ENCODE results near the gene SOCS7. TPM values are rescaled to one million over a fixed set of nuclear protein-coding genes. Genes with fewer than 3 reads are reported as not detected.

Gene SOCS7, protein sequence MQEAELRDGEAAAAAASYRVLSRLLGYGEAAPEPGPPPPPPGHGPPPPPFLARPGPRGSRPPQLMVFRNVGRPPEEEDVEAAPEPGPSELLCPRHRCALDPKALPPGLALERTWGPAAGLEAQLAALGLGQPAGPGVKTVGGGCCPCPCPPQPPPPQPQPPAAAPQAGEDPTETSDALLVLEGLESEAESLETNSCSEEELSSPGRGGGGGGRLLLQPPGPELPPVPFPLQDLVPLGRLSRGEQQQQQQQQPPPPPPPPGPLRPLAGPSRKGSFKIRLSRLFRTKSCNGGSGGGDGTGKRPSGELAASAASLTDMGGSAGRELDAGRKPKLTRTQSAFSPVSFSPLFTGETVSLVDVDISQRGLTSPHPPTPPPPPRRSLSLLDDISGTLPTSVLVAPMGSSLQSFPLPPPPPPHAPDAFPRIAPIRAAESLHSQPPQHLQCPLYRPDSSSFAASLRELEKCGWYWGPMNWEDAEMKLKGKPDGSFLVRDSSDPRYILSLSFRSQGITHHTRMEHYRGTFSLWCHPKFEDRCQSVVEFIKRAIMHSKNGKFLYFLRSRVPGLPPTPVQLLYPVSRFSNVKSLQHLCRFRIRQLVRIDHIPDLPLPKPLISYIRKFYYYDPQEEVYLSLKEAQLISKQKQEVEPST
- 10 to 100 TPM; 18.0 to 18.9 TPM for total RNA-seq

DNA sequence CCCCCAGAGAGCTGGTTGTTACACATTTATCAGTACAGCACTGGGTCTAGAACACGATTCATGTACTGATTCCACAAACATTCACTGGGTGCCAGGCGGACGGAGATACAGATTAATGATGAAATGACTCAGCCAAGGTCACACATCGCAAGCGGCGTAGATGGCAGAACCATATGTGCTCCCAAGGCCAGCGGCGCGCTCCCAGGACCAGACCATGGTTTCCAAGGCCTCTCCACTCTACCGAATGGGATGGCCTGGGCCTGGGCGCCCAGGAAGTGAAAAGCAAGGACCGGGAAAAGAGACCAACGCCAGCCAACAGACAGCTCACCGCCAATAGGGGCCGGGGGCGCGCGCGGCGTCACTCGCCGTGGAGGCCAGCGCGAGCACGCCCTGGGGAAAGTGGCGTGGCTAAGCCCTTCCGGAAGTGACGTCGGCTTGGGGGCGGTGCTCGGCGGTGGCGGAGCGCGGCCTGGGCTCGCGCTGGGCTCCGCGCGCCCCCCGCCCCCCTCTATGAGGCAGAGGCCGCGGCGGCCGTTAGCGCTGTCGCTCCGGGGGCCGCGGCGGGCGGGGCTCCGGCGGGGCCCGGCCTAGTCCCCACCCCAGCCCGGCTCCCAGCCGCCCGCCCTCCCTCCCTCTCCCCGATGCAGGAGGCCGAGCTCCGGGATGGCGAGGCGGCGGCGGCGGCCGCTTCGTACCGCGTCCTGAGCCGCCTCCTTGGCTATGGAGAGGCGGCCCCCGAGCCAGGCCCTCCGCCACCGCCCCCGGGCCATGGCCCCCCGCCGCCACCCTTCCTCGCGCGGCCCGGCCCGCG, at the start of gene SOCS7:
Gene SOCS7 (plus strand): TSS at position 433 of the 811 bp plus-strand sequence. CDS start 209 bp downstream, at position 642.
- POLR2A ChIA-PET = interaction anchor here (0.7 to 1.6 kb wide), 4 partner anchors 9 to 64 kb away, joined by 3 to 5 read pairs (median 4); no protein-coding TSS in a partner anchor
- H3K4me1 Mint-ChIP-seq (ENCODE audit: low read depth) = peaks cover 40% of the 10 kb centered on the region

DNA sequence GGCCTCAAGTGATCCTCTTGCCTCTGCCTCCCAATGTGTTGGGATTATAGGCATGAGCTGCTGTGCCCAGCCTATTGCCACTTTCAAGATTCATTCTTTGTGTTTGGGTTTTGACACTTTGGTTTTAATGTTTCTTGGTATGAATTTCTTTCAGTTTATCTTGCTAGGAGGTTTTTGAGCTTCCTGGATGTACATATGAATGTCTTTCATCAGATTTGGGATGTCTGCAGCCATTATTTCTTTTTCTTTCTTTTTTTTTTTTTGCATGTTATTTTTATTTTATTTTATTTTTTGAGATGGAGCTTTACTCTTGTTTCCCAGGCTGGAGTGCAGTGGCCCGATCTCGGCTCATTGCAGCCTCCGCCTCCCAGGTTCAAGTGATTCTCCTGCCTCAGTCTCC, 36.1 kb upstream of the SOCS7 start:
- peaks cover 1% of the 10 kb centered on the region for H3K4me1 Mint-ChIP-seq (ENCODE audit: low read depth)
- H3K9me3 Mint-ChIP-seq = no peaks in the 10 kb centered on the region
- TF ChIP-seq, protein P1, sequence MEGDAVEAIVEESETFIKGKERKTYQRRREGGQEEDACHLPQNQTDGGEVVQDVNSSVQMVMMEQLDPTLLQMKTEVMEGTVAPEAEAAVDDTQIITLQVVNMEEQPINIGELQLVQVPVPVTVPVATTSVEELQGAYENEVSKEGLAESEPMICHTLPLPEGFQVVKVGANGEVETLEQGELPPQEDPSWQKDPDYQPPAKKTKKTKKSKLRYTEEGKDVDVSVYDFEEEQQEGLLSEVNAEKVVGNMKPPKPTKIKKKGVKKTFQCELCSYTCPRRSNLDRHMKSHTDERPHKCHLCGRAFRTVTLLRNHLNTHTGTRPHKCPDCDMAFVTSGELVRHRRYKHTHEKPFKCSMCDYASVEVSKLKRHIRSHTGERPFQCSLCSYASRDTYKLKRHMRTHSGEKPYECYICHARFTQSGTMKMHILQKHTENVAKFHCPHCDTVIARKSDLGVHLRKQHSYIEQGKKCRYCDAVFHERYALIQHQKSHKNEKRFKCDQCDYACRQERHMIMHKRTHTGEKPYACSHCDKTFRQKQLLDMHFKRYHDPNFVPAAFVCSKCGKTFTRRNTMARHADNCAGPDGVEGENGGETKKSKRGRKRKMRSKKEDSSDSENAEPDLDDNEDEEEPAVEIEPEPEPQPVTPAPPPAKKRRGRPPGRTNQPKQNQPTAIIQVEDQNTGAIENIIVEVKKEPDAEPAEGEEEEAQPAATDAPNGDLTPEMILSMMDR (IDR thresholded peaks at IDR 0.05) = no peak
- no peaks in the 10 kb centered on the region for H3K27me3 Mint-ChIP-seq
- no peak for ATAC-seq
- no peak overlapping the region for H3K27ac Mint-ChIP-seq
- CTCF ChIA-PET = interaction anchor here (1.2 to 1.3 kb wide), 2 partner anchors 10 to 18 kb away, joined by 3 to 4 read pairs; no protein-coding TSS in a partner anchor
- H3K4me3 Mint-ChIP-seq = no peak overlapping the region
- intact Hi-C loops (cut with micrococcal nuclease) = no loop called here
- peaks cover 28% of the 10 kb centered on the region for H3K36me3 Mint-ChIP-seq (ENCODE audit: low read depth)
- DNase-seq = no peak
- POLR2A ChIA-PET = no interaction called here

More for the DNA sequence above, at the start of gene SOCS7:
- TF ChIP-seq, protein P1 (IDR thresholded peaks at IDR 0.05) = no peak
- no peaks in the 10 kb centered on the region for H3K36me3 Mint-ChIP-seq (ENCODE audit: low read depth)
- peak within 1 kb of the TSS; percentile 97 for H3K27ac Mint-ChIP-seq
- ATAC-seq (peak; percentile 92), DNase-seq (peak; percentile 94)
- H3K4me3 Mint-ChIP-seq = peak within 1 kb of the TSS; percentile 80
- intact Hi-C loops (cut with micrococcal nuclease) = no loop called here
- no peaks in the 10 kb centered on the region for H3K27me3 Mint-ChIP-seq
- no peaks in the 10 kb centered on the region for H3K9me3 Mint-ChIP-seq
- CTCF ChIA-PET = interaction anchor here (1.0 to 11.9 kb wide), 4 partner anchors 10 to 72 kb away, joined by 3 to 203 read pairs (median 34); no protein-coding TSS in a partner anchor

DNA sequence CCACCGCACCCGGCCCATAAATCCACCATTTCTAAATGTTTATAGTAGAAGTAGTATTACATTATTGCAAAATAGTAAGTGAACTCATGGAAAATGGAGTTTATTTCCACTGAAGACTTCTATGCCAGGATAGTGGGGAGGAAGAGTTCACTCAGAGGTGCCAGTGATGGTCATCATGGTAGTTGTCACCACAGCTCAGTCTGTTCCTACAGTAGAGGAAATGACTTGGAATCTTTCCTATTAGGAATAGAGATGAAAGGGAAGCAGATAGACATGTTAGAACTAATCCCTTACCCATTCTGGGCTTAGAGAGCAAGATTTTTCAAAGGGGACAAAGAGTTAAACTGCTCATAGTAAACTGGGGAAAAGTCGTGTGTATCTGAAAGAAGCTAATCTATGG, 34.6 kb upstream of the SOCS7 start:
- ChIA-PET POLR2A (interaction anchor here (1.1 kb wide), 1 partner anchor 14 kb away, joined by 3 read pairs; no protein-coding TSS in a partner anchor), CTCF (interaction anchor here (1.3 to 4.5 kb wide), 2 partner anchors 8 to 15 kb away, joined by 3 to 17 read pairs; no protein-coding TSS in a partner anchor)
- TF ChIP-seq, protein P1 (IDR thresholded peaks at IDR 0.05) = no peak

DNA sequence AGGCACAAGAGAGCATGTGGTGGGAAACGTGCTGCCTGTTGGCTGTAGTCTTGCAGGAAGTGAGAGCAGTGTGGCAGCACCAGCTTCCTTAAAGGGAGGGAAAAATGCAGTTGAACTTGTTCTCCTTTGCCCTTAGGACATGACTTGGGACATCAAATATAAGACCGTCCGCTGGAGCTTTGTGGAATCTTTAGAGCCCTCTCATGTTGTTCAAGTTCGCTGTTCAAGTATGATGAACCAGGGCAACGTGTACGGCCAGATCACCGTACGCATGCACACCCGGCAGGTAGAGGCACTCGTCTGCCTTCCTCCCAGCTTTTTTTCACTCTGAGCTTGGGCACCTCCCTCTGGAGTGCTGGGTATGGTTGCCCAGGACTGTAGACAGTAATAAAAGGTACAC, 31.2 kb upstream of the SOCS7 start:
- Mint-ChIP-seq H3K9me3 (no peaks in the 10 kb centered on the region), H3K36me3 (ENCODE audit: low read depth) (peaks cover 35% of the 10 kb centered on the region)
- CTCF ChIA-PET = interaction anchor here (0.6 to 4.5 kb wide), 2 partner anchors 12 to 65 kb away, joined by 3 to 17 read pairs; no protein-coding TSS in a partner anchor

More for the DNA sequence above, 34.6 kb upstream of the SOCS7 start:
- intact Hi-C loops (cut with micrococcal nuclease) = no loop called here
- DNase-seq = no peak
- no peak for ATAC-seq
- peak overlapping the region; percentile 20 for H3K27ac Mint-ChIP-seq
- no peaks in the 10 kb centered on the region for H3K9me3 Mint-ChIP-seq
- peaks cover 34% of the 10 kb centered on the region for H3K36me3 Mint-ChIP-seq (ENCODE audit: low read depth)
- H3K27me3 Mint-ChIP-seq = no peaks in the 10 kb centered on the region
- H3K4me1 Mint-ChIP-seq (ENCODE audit: low read depth) = peaks cover 1% of the 10 kb centered on the region
- H3K4me3 Mint-ChIP-seq = no peak overlapping the region

More for the DNA sequence above, 31.2 kb upstream of the SOCS7 start:
- intact Hi-C loops (cut with micrococcal nuclease) = no loop called here
- ATAC-seq (no peak), DNase-seq (no peak)
- H3K27ac Mint-ChIP-seq = no peak overlapping the region
- H3K4me1 Mint-ChIP-seq (ENCODE audit: low read depth) = peaks cover 5% of the 10 kb centered on the region
- TF ChIP-seq, protein P1 (IDR thresholded peaks at IDR 0.05) = no peak
- H3K27me3 Mint-ChIP-seq = no peaks in the 10 kb centered on the region
- POLR2A ChIA-PET = interaction anchor here (0.7 kb wide), 1 partner anchor 1209 kb away, joined by 3 read pairs; no protein-coding TSS in a partner anchor
- H3K4me3 Mint-ChIP-seq = no peak overlapping the region
